Stimulated activated CD8-positive, alpha-beta memory T cell treated with anti-CD3 and anti-CD28 coated beads, Interleukin-12 subunit alpha, Interleukin-12 subunit beta, amount 100 ng/mL, for 24 hours (primary cell): Measurements from ENCODE around the gene CSMD2.

Experiments
- DNase-seq: peaks from one replicate; pipeline ENCODE4 v3.0.0-alpha.2; 2020; ENCODE audit errors: extremely low read depth

The CSMD2 gene

DNA sequence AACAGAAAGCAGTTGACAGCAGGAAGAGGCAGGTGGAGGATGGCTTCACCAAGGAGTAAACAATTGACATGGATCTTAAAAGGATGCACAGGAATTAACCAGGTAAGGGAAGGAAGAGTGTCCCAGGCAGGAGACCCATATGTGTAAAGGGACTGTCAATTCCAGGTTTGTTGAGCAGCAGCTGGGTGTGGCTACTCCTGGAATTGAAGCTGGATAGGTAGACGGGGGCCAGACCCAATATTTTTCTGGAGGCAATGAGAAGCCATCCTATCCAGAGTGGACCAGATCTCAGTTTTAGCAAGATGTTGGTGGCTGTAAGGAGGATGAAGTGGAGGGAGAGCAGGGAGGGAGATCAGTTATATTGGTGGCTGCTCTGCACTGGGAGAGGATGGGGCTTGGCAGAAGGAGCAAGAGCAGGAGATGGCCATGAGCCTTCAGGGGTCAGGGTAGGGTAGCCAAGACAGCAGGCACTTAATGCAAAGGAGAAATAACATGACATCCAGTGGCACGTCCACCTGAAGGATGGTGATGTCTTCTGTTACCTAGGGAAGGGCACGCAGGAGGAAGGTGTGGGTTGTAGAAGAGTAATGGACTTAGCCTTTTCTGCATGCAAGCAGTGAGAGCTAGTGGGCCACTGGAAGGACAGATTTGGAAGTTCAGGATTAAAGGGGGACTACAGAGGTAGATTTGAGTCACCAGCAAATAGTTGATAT, 447.9 kb downstream of the CSMD2 start:
- no peak for DNase-seq

DNA sequence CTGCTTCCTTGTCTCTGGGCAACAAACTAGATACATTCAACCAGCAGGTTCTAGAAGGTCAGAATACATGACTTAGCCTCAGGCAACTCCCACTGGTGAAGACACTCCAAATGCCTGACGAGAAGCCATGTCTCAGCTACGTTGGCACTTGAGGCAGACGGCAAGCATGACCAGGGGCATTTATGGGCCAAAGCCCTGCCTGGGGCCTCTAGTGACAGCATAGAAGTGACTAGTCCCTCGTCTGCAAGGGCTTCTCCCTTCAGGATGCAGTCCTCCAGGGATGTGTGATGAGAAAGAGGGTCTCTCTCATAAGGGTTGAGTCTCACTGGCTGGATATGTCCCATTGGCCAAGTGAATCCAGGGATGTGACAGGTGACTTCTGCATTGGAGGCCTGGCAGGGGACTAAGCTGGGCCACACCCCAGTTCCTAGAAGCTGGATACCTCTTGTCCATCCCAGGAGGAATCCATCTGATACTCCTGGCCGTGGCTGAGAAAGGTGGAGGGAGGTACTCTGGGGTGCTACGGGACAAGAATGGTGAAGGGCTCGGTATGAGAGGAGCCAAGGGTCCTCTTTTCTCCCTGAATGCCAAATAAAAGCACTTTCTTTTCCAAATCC, 449.7 kb downstream of the CSMD2 start:
- DNase-seq: no peak

DNA sequence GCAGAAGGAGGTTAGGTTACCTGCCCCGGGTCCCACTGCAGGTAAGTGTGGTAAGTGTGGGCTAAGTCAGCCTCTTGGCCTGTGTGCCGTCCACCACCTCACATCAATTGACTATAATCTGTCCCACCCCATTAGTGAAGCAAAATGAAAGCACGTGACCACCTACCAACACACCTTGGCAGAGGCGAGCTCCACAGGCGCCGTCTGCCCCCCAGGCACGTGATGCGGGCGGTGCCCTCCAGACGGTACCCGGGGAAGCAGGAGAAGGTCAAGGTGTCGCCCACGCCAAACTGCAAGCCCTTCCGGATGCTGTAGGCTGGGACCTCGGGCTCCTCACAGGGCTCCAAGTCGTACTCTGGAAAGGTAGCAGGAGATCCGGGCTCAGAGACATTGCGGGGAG, 450.6 kb downstream of the CSMD2 start:
- no peak for DNase-seq

DNA sequence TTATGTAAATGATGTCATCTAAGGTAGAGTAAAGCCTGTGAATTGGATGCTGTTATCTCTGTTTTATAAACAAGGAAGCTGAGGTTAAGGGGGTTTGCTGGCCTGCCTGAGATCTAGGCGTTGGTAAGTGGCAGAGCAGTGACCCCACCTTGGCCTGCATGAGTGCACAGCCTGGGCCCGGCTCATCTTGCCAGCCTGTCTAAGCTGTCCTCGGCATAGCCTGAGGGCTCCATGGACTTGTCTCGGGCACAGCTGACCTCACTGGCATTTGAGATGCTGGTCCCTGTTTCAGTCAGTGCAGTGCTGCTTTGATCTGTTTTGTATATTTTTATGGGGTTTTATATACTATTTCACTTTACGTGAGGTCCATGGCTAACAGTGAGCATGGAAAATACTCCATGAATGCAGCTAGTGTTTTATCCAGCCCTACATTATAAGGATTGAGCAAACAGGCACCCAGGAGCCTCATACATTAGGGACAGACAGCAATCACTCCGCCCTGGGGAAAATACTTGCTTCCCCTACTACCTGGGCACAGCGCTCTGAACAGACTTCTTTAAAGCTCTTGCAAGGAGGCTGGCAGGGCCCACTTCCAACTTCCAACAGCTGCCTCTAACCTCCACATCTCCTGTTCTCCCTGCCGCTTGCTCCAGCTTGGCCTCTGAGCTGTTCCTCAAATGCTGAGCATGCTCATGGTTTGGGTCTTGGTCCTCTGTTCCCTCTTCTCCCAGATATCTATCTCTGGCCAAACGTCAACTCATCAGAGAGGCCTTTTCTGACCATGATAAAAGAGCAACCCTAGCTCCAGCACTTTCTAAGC, 451.8 kb downstream of the CSMD2 start:
- DNase-seq: no peak

DNA sequence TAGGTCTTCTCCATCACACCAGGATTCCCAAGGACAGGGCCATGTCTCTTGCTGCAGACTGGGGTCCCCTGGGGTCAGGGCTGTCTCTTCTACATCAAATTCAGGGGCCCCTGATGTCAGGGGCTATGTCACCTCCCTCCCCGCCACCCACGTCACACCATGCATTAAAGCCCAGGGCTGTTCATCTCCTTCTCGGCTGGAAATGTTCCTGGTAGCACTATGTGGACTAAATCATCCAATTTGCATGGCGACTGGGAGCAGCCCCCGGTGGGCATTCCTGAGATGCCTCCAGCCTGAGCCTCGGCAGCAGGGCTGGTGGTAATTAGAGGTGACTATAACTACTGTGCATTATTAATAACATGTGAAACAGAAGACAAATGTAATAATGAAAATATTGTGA, 452.8 kb downstream of the CSMD2 start:
- no peak for DNase-seq

DNA sequence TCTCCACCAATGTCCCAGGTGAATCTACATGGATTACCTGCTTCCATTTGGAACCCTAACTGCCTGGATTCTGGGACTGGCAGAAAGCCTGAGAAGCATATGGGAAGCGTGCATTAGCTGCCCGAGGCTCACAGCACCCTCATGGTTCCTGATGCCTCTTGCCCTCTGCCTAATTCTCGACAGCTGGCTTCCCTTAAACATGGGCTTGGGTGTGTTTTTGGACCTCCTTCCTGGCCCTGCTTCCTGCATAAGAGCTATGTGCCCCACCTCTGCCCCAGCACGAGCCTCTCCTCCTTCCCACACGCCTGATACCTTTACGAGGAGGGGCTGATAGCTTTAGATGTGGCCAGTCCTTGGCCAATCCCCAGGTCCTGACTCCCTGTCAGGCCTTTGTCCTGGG, 453.5 kb downstream of the CSMD2 start:
- DNase-seq: no peak

DNA sequence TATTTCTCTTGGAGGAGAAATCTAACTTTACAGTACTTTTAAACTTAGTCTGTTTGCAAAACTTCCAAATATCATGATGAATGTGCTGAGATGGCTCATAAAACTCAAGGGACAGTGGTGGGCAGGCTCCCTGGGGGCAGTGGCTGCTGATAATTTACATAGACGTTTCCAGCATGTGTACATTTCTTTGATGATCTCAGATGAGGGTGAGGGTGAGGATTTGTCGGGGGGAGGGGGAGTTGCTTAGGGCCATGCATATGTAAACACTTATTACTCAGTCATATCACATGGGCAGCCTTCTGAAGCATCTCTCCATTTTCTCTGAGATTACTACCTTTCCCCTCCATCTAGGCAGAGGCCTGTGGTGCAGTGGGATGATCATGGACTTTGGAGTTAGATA, 454.1 kb downstream of the CSMD2 start:
- DNase-seq: no peak

DNA sequence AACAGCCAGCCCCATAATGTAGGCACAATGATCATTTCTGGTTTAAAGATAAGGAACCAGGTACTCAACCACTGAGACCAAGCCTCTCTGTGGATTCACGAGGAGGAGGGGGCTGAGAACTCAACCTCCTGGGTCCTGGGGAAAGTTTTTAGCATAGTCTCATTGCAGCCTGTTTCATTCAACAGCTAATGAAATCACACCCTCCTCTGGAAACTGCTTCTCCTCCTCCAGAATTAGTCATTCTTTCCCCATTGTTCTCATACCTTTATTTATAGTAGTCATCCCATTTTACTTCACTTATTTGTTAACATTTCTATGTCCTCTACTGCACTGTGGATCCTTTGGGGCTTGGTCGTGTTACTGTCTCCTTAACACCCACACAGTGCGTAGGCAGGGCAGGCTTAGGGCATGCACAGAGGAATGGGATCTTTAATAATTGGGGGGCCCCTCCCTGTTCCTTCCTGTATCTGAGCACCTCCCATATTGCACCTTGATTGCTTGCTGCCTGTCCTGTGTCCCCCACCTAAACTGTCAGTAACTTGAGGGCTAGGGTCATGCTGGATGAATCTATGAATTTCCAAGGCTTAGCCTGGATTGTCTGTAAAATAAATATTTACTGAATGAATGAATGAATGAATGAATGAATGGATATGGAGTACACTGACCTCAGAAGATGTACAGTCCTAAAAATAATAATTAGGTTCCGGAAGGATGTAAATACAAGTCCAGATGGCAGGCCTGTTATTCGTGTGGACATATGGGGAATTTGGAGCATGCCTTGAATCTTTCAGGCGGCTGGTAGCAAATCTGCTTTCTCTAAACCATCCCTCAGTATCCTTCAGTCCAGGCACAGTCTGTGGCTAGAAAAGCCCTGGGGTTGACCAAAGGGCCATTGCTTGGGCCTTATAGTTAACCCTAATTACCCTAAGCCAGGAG, 455.0 kb downstream of the CSMD2 start:
- no peak for DNase-seq

DNA sequence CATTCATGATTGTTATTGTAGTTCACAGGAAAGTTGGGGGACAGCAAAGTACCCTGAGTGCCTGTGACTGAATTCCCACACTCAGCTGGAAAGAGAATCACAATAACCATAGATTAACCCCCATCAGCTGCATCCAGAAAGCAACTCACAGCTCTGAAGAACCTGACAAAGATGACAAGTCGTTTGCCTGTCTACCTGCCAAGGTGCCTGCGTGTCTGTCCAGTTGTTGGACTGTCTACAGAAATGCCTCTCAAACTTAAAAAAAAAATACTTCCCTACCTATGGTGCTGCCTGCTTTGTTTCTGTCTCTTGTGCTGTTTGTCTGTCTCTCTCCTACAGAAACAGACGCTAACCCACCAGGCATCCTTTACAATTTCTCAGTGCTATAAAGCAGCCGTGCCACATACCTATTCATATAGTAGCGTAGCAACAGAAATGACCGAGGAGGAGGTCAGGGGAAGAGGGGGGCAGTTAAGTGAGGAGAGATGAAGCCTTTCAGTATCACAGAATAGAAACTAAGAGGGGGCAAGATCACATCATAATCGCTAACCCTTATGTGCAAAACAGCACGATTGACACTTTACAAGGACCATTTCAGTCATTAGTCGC, 455.8 kb downstream of the CSMD2 start:
- no peak for DNase-seq

DNA sequence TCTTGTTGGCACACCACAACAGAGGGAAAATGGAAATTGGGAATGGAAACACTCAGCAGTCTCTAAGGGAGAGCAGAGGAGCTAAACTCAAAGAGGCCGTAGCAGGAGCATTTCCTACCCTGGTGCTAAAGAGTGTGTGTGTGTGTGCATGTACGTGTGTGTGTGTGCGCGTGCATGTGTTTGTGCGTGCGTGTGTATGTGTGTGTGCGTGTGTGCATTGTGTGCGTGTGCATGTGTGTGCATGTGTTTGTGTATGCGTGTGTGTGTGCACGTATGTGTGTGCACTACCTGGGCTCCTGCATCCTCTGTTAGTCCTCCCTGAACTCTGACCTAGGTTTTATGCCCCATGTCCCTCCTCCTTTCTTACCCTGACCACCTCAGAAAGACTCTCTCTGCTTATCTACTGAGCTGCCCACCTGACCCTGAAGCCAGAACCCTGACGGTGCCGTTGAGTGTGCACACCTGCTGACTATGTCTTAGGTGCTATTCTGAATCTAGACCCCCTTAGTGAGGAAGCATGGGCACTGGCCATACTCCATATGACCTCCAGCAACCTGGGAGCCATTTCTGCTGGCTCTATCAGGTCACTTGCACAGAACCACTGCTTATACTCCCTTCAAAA, 458.3 kb downstream of the CSMD2 start:
- no peak for DNase-seq

DNA sequence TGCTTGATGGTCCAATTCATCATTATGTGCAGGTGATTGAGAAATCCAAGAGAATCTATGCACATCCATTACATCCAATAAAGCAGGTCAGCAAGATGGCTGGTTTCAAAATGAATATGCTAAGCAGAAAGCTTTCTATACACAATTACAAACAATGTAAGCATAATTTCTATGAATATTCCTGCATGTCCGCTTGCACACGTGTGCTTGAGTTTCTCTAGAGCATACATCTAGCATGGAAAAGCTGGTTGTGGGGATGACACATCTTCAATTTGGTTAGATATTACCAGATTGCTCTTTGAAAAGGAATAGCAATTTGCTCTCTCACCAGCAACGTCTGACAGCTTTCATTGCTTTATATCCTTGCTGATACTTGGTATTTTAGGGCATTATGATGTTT, 461.6 kb downstream of the CSMD2 start:
- no peak for DNase-seq

DNA sequence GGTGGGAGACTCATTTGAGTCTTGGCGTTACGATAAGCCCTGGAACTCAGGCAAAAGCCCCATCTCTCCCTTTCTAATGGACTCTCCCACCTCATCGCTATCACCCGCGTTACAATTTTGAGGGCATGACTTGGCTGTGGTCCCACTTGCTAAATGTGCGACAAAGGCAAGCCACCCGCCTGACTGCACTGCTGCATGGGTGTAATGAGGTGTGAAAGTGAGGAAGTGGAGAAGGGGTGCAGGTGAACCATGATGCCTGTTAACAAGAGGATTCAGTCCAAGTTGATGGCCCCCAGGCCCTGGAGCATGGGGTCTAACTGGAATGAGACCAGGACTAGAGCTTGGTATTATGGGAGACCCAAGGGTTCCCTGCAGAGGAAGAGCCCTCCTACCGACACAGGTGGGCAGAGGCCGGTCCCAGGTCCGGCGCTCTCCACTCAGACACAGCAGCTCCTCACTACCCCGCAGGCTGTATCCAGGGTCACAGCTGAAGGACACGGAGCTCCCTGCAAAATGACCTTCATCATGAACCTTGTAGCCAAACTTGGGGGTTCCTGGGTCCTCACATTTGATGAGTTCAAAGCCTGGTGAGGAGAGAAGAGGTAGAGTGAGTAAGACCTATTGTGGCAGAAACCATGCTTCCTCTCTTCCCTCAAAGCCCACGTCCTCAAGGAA, 466.5 kb downstream of the CSMD2 start:
- no peak for DNase-seq

DNA sequence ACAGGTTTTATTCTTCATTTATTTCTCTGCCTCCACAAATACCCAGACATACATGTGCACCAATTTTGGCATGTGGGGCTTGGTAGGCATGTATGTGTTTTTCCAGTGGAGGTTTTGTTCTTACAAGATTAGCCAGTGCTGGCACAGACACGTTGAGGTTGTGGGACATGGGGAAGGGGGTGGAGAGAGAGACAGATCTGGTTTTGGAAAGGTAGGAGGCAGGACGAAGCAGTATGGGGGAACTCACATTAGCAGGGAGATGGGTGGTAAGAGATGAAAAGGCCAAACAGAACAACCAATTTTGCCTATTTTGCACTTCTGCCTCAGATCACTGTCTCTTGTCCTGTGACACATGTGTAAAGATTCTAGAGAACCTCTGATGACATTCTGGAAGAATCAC, 467.2 kb downstream of the CSMD2 start:
- no peak for DNase-seq

DNA sequence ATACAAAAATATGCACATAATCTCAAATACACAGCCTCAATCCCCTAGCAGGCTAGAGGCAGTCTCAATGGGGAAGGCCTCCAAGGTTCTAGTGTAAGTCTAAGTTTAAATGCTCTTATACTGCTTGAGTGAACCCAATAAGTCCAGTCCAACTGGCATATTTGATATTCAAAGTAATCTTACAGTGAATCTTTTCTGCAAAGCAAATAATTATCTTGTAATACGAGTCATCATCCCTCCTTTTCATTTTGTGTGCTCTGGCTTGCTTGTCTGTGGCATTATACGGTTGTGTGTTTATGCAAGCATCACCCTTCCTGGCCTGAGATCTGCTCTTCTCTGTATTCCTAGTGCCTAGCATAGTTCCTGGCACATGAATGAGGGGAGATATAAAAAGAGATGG, 468.1 kb downstream of the CSMD2 start:
- no peak for DNase-seq

DNA sequence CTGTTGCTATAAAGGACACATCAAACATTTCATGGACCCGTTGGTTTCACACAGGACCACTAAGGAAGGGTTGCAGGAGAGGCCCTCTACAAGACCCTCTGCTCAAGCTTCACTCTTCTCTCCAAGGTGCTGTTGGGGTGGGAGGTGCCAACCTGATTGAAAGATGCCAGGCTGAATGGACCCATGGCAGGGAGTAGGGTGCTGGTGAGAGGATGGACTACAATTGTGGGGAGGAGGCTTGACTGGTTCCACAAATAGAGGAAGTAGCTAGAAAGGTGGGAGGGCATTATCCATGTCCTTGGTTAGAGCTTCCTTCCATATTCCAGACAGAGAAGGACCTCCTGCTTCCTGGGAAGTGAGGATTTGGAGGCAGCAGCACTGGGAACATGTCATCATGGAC, 468.7 kb downstream of the CSMD2 start:
- no peak for DNase-seq

DNA sequence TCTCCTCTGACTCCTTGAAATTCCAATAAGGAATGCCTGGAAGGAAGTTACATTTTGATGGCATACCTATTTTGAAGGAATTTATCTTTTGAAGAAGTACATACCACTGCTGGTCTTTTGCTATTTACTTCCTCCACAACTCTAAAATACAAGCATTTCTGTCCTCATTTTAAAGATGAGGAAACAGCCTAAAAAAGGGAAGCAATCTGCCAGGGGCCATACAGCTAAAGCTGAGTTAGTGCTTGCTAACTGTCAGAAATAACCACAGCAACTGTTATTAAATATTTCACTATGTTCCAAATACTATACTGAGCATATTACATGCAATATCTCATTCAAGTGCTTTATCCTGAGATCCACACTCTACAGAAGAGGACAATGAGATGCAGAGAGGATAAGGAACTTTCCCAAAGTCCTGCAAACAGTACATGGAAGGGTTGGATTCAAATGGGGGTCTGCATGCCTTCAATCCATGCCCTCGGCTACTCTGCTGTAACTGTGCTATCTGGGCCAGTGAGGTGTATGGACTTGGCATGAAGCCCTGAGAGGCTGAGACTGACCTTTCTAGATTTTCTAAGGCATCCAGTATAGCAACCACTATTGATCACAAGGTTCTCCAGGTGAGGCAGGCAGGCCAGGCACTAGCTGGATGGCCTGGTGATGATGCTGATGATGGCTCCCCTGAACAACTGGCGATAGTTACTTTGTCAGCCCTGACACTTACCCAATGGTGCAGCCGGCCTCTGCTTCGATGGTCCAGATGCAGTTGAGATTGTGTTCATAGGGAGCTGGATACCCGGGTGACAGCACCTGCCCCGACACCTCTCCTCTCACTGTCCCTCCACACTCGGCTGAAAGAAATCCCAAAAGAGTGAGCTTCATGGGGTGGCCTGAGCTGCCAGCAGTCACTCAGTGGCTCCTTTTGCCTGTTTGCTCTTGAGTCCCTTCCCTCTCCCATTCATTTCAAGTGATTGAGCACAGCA, 472.5 kb downstream of the CSMD2 start:
- DNase-seq: no peak

DNA sequence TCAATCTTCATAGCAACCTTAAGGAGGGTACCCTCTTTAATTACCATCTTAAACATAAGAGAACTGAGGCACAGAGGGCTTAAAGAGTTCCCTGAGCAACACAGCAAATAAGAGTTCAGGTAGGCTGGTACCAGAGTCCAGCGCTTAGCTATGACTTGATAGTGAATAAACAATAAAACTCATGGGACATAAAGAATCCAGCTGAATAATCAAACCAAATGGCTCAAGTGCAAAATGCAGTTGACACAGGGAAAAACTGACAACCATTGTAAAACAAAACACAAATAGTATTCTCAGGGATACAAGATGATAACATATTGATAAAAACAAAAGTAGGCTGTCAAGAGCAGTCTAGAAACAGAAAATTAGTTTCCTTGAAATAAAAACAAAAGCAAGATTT, 478.0 kb downstream of the CSMD2 start:
- DNase-seq: no peak

DNA sequence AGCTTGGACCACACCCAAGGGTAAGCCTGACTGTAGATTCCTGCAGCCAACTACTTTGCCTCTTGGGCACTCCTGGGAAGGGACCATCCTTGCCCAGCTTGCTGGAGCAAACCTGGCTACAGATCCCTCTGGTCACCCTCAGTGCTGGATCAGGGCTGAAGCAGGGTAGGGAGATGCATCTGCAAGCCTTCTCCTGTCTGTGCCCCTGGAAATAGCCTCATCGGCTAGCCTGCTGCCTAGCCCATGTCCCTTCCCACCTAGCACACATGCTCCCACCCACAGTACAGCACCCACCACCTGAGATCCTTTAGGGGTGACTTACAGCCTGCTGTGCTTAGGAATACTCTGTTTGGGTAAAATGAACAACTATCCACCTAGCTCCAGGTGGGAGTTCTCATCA, 478.5 kb downstream of the CSMD2 start:
- no peak for DNase-seq

DNA sequence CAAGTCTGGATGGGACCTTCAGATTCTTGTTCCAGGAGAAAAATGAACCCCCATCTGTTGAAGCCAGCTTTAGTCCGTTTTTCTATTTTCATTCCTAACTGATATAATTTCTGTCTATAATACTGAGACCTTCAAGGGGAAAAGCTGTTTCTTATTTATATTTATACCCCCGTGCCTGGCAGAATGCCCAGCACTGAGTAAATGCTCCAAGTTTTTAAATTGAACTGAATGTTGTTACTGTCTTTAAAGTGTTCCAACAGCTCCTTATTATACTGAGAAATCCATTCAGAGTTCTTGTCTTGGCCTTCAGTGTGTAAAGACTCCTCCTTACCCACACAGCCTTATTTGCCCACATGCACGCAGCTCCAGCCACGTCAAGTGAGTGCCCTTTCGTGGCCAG, 479.8 kb downstream of the CSMD2 start:
- DNase-seq: no peak
